T-cell (primary cell): Measurements from ENCODE around the gene GABARAPL1. TPM values are rescaled to one million over a fixed set of nuclear protein-coding genes. Genes with fewer than 3 reads are reported as not detected.

Source experiments
- ATAC-seq, 4 experiments: fragments of 200-7000 bp in 3 of 4; fragments of 150-1000 bp in 1 of 4; cut with Tn5 transposase; replicated peaks in 1 of 4; 1 replicate in 3 of 4; 2 replicates in 1 of 4; pipeline ENCODE4 v1.10.0; 2021; ENCODE audit warnings: moderate library complexity in 3 of 4, mild to moderate bottlenecking in 2 of 4, moderate number of reproducible peaks in 1 of 4
- CTCF ChIA-PET, 2 donors: fragments of 300-600 bp; sonication (Branson Sonifier 250); formaldehyde crosslinking; loops; one replicate each; lab custom pipeline; 2022; ENCODE audit warnings: antibody characterized with exemption in 2 of 2; lab: Charles Lee
- POLR2A ChIA-PET, 2 donors: fragments of 300-600 bp; sonication (Branson Sonifier 250); formaldehyde crosslinking; loops; one replicate each; lab custom pipeline; 2022; ENCODE audit warnings: antibody characterized with exemption in 2 of 2; lab: Charles Lee
- DNase-seq, 35 experiments: peaks; one replicate each; pipeline versions ENCODE4 v3.0.0 to v3.0.0-alpha.2; 2013 to 2023
- H3K27ac ChIP-seq: one replicate; pipeline ENCODE4 v1.5.1; 2013; ENCODE audit warnings: low read length
- H3K27me3 ChIP-seq, 2 experiments: replicated peaks in 1 of 2; 1 replicate in 1 of 2; 2 replicates in 1 of 2; pipeline versions ENCODE4 v1.6.1 to v1.7.0; 2013; ENCODE audit warnings: low read length in 1 of 2, mixed read lengths in 1 of 2; ENCODE audit not compliant: control insufficient read depth in 2 of 2, insufficient read depth in 2 of 2; ENCODE audit errors: extremely low read depth in 1 of 2
- H3K36me3 ChIP-seq, 2 donors: 1 replicate in 1 of 2; 2 replicates in 1 of 2; pipeline versions ENCODE4 v1.6.1 to v1.7.0; 2013; ENCODE audit warnings: low read length in 1 of 2; ENCODE audit not compliant: control insufficient read depth in 2 of 2, insufficient read depth in 1 of 2; ENCODE audit errors: extremely low read depth in 1 of 2
- H3K4me1 ChIP-seq, 2 experiments: 1 replicate in 1 of 2; 2 replicates in 1 of 2; pipeline versions ENCODE4 v1.6.1 to v1.7.0; 2013; ENCODE audit warnings: low read length in 2 of 2, mixed read lengths in 1 of 2; ENCODE audit not compliant: insufficient read depth in 2 of 2, control insufficient read depth in 1 of 2; ENCODE audit errors: extremely low read depth in 1 of 2
- H3K4me3 ChIP-seq, 2 donors: 1 replicate in 1 of 2; 2 replicates in 1 of 2; pipeline versions ENCODE4 v1.5.1 to v1.7.0; 2013; ENCODE audit warnings: mild to moderate bottlenecking in 2 of 2, low read length in 1 of 2, moderate library complexity in 1 of 2; ENCODE audit not compliant: control insufficient read depth in 1 of 2; ENCODE audit errors: extremely low read depth in 1 of 2
- H3K9me3 ChIP-seq: 2 replicates; pipeline ENCODE4 v1.7.0; 2013
- H3K27ac Mint-ChIP-seq, 2 donors: one replicate each; pipeline ENCODE4 v1.8.0; 2020 to 2021; ENCODE audit warnings: mild to moderate bottlenecking in 2 of 2, mixed read lengths in 2 of 2
- H3K27me3 Mint-ChIP-seq, 2 donors: one replicate each; pipeline ENCODE4 v1.8.0; 2021 to 2022; ENCODE audit warnings: mixed read lengths in 2 of 2
- H3K36me3 Mint-ChIP-seq: one replicate; pipeline ENCODE4 v1.8.0; 2021; ENCODE audit warnings: mixed read lengths
- H3K4me1 Mint-ChIP-seq, 3 donors: one replicate each; pipeline ENCODE4 v1.8.0; 2020 to 2022; ENCODE audit warnings: mixed read lengths in 3 of 3, mild to moderate bottlenecking in 1 of 3
- H3K4me3 Mint-ChIP-seq, 3 donors: one replicate each; pipeline ENCODE4 v1.8.0; 2020 to 2022; ENCODE audit warnings: mild to moderate bottlenecking in 3 of 3, mixed read lengths in 3 of 3, moderate library complexity in 3 of 3
- H3K9me3 Mint-ChIP-seq, 3 donors: one replicate each; pipeline ENCODE4 v1.8.0; 2020 to 2022; ENCODE audit warnings: mixed read lengths in 3 of 3
- WGBS: methylation state at CpG from one replicate; pipeline ENCODE4 v1.1.5; 2013; ENCODE audit warnings: missing lambda C conversion rate; ENCODE audit not compliant: insufficient coverage; 5-methylcytosine and 5-hydroxymethylcytosine counted together
- total RNA-seq, 35 experiments: library from RNA in 6 of 35; stranded (reverse) in 6 of 35; fragments of 120-200 nt in 1 of 35; gene quantifications; one replicate each; pipeline versions ENCODE4 v1.2.1 to v1.2.4 and lab custom pipeline; 2013 to 2026

GABARAPL1 gene
- total RNA-seq (100 to 1,000 TPM in 2 of 5 donors, 10 to 100 TPM in 3; 46.7 to 129 (median 53.7) TPM), total RNA-seq (lab: John Stamatoyannopoulos, UW) (9.2 to 381 (median 78.0) reads per million in 29 experiments)
- total RNA-seq (2013), result 88.6 TPM

- Histone ChIP-seq H3K4me1 (peaks cover 10 to 31% of the 10 kb centered on the region in 2 experiments), H3K9me3 (no peaks in the 10 kb centered on the region), H3K27me3 (peaks cover 0 to 2% of the 10 kb centered on the region in 2 experiments), H3K36me3 (no peaks in the 10 kb centered on the region), H3K4me3 (peak within 1 kb of the TSS; percentile 68 to 98), H3K27ac (peak within 1 kb of the TSS; percentile 95)
- peak within 1 kb of the TSS; percentile 94 to 95 for H3K27ac Mint-ChIP-seq
- under 1% methylated on average over 26 of the region's 35 CpGs for WGBS
- peaks cover 24 to 32% (median 27%) of the 10 kb centered on the region in 3 donors for H3K4me1 Mint-ChIP-seq
- peak within 1 kb of the TSS; percentile 94 to 95 (median 94) for H3K4me3 Mint-ChIP-seq
- CTCF ChIA-PET, result interaction anchor here in 1 of 2 donors (1.0 kb wide), 3 partner anchors 17 to 538 kb away, joined by 3 to 4 read pairs (median 3); no protein-coding TSS in a partner anchor
- peaks cover 3% of the 10 kb centered on the region for H3K36me3 Mint-ChIP-seq
- ATAC-seq, result peak; percentile 74 to 79 (median 78)
- H3K27me3 Mint-ChIP-seq, result no peaks in the 10 kb centered on the region
- peak; percentile 67 to 92 (median 82) for DNase-seq
- H3K9me3 Mint-ChIP-seq, result no peaks in the 10 kb centered on the region
- POLR2A ChIA-PET, result interaction anchor here in 1 of 2 donors (0.9 to 2.2 kb wide), 6 partner anchors 9 to 598 kb away, joined by 3 to 14 read pairs (median 4); partner anchors contain the start of gene CD69
Observed at GRCh38 chr12:10212739-10213131, at the start of gene GABARAPL1. Gene GABARAPL1, plus strand, starts transcription at chr12:10212877. Its CDS starts 253 bp downstream, at chr12:10213130.

GRCh38 chr12:10163084-10163483 lies 49.6 kb upstream of the GABARAPL1 start:
- CTCF ChIA-PET, result interaction anchor here (0.6 to 0.7 kb wide), 3 partner anchors 34 to 1619 kb away, joined by 3 read pairs; no protein-coding TSS in a partner anchor
- no peaks in the 10 kb centered on the region for H3K4me1 Mint-ChIP-seq

DNA sequence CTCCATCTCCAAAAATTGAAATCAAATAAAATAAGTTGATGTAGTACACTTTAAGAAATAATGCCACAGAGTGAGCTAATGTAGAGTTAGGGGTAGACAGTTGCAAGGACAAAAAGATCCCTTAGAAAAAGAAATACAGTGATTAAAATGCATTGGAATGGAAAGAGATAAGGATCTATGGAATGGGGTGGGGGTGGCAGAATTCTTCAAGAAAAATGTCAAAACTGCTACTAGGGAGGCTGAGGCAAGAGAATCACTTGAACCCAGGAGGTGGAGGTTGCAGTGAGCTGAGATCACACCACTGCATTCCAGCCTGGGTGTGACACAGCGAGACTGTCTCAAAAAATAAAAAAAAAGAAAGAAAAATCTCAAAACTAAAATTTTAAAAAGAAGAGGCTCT lies 47.3 kb upstream of the GABARAPL1 start:
- no peak for DNase-seq
- Histone ChIP-seq H3K27me3 (no peaks in the 10 kb centered on the region), H3K27ac (no peak overlapping the region), H3K4me1 (no peaks in the 10 kb centered on the region), H3K4me3 (no peak overlapping the region), H3K9me3 (no peaks in the 10 kb centered on the region), H3K36me3 (no peaks in the 10 kb centered on the region)
- ChIA-PET POLR2A (interaction anchor here in 1 of 2 donors (0.7 kb wide), 1 partner anchor 14 kb away, joined by 3 read pairs; no protein-coding TSS in a partner anchor), CTCF (interaction anchor here in 1 of 2 donors (1.5 kb wide), 1 partner anchor 12 kb away, joined by 3 read pairs; no protein-coding TSS in a partner anchor)
- Mint-ChIP-seq H3K4me1 (no peaks in the 10 kb centered on the region), H3K27ac (no peak overlapping the region), H3K27me3 (peaks cover 0 to 2% of the 10 kb centered on the region in 2 donors), H3K36me3 (no peaks in the 10 kb centered on the region), H3K4me3 (no peak overlapping the region), H3K9me3 (no peaks in the 10 kb centered on the region)
- no CpG with 5 or more reads among the region's 1 CpG for WGBS
- ATAC-seq, result no peak

More at GRCh38 chr12:10163084-10163483, 49.6 kb upstream of the GABARAPL1 start:
- no peak overlapping the region for H3K27ac ChIP-seq
- no peaks in the 10 kb centered on the region for H3K9me3 ChIP-seq
- no peak overlapping the region for H3K4me3 Mint-ChIP-seq
- peaks cover 0 to 2% of the 10 kb centered on the region in 2 donors for H3K27me3 Mint-ChIP-seq
- no peak for DNase-seq
- H3K27me3 ChIP-seq, result no peaks in the 10 kb centered on the region
- no peak for ATAC-seq
- no peaks in the 10 kb centered on the region for H3K4me1 ChIP-seq
- no peaks in the 10 kb centered on the region for H3K36me3 ChIP-seq
- POLR2A ChIA-PET, result interaction anchor here in 1 of 2 donors (0.7 kb wide), 1 partner anchor 795 kb away, joined by 3 read pairs; no protein-coding TSS in a partner anchor
- no peak overlapping the region for H3K4me3 ChIP-seq
- H3K36me3 Mint-ChIP-seq, result no peaks in the 10 kb centered on the region
- no peaks in the 10 kb centered on the region for H3K9me3 Mint-ChIP-seq
- WGBS, result no CpG with 5 or more reads among the region's 3 CpGs
- no peak overlapping the region for H3K27ac Mint-ChIP-seq

GRCh38 chr12:10167599-10167998 lies 45.1 kb upstream of the GABARAPL1 start:
- ChIA-PET POLR2A (no interaction called here), CTCF (interaction anchor here in 1 of 2 donors (1.2 kb wide), 1 partner anchor 14 kb away, joined by 4 read pairs; no protein-coding TSS in a partner anchor)
- Mint-ChIP-seq H3K27ac (no peak overlapping the region), H3K9me3 (no peaks in the 10 kb centered on the region), H3K4me3 (no peak overlapping the region), H3K27me3 (peaks cover 11 to 15% of the 10 kb centered on the region in 2 donors), H3K36me3 (no peaks in the 10 kb centered on the region), H3K4me1 (no peaks in the 10 kb centered on the region)
- Histone ChIP-seq H3K9me3 (no peaks in the 10 kb centered on the region), H3K36me3 (no peaks in the 10 kb centered on the region), H3K4me1 (no peaks in the 10 kb centered on the region), H3K27ac (no peak overlapping the region), H3K4me3 (no peak overlapping the region), H3K27me3 (no peaks in the 10 kb centered on the region)
- ATAC-seq, result no peak
- DNase-seq, result no peak
- WGBS, result 100% methylated on average over 1 of the region's 5 CpGs

DNA sequence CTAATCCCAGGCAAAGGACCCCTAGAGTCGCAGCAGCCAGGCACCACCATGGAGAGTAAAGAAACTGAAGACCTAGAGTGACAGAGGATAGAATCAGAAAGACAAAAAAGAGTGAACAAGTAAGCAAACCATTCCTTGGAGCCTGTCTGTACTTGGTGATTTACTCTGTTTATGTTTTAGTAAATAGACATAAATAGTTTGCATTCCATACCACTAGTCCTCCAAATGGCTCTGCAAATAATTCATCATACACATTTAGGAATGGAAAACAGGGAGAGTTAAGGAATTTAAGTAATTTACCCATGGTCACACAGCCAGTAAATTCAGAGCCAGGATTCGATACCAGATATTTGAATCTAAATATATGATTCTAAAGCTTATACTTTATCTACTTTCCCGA lies 43.6 kb upstream of the GABARAPL1 start:
- no peak overlapping the region for H3K4me3 ChIP-seq
- H3K27ac ChIP-seq, result no peak overlapping the region
- Mint-ChIP-seq H3K27me3 (peaks cover 15 to 20% of the 10 kb centered on the region in 2 donors), H3K36me3 (no peaks in the 10 kb centered on the region), H3K27ac (no peak overlapping the region), H3K4me3 (no peak overlapping the region), H3K9me3 (no peaks in the 10 kb centered on the region), H3K4me1 (no peaks in the 10 kb centered on the region)
- no peaks in the 10 kb centered on the region for H3K4me1 ChIP-seq
- no peaks in the 10 kb centered on the region for H3K27me3 ChIP-seq
- no peaks in the 10 kb centered on the region for H3K36me3 ChIP-seq
- DNase-seq (no peak), ATAC-seq (no peak)
- no peaks in the 10 kb centered on the region for H3K9me3 ChIP-seq
- ChIA-PET CTCF (interaction anchor here in 1 of 2 donors (0.8 kb wide), 1 partner anchor 16 kb away, joined by 3 read pairs; no protein-coding TSS in a partner anchor), POLR2A (no interaction called here)
- 80% methylated on average over 1 of the region's 3 CpGs for WGBS

DNA sequence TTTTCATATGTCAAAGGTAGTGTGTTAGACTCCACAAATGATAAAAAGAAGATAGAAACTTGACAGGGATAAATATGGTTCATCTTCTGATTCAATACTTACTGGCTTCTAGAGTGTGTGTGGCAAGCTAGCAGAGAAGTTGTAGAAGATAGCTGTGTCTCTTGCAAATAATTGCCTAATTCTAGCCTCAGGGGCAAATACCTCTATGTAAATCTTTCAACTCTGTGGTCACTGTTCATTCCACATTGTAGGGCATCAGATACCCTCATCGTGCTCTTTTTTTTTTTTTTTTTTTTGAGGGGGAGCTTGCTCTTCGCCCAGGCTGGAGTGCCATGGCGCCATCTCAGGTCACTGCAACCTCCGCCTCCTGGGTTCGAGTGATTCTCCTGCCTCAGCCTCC lies 42.5 kb upstream of the GABARAPL1 start:
- 86% methylated on average over 5 of the region's 5 CpGs for WGBS
- Histone ChIP-seq H3K4me1 (no peaks in the 10 kb centered on the region), H3K27me3 (no peaks in the 10 kb centered on the region), H3K27ac (no peak overlapping the region), H3K36me3 (no peaks in the 10 kb centered on the region), H3K4me3 (no peak overlapping the region), H3K9me3 (no peaks in the 10 kb centered on the region)
- Mint-ChIP-seq H3K4me1 (no peaks in the 10 kb centered on the region), H3K4me3 (no peak overlapping the region), H3K27ac (no peak overlapping the region), H3K9me3 (no peaks in the 10 kb centered on the region), H3K27me3 (peaks cover 26 to 28% of the 10 kb centered on the region in 2 donors), H3K36me3 (no peaks in the 10 kb centered on the region)
- ATAC-seq, result no peak
- CTCF ChIA-PET, result no interaction called here
- no peak for DNase-seq
- POLR2A ChIA-PET, result interaction anchor here in 1 of 2 donors (0.6 kb wide), 2 partner anchors 132 to 1276 kb away, joined by 3 read pairs; no protein-coding TSS in a partner anchor
